GM23338 (cell line): ENCODE measurements around the gene MAP3K15. TPM values are rescaled to one million over a fixed set of nuclear protein-coding genes. Genes with fewer than 3 reads are reported as not detected.

ENCODE experiments used
- ATAC-seq: fragments of 200-7000 bp; cut with Tn5 transposase; 3 replicates; pipeline ENCODE4 v1.9.1; 2020
- DNase-seq: peaks from one replicate; pipeline ENCODE4 v3.0.0-alpha.2; 2015; ENCODE audit warnings: low spot score
- H2AFZ ChIP-seq: fragments of 200-600 bp; sonication (generic); 2 replicates; pipeline ENCODE4 v1.8.0; 2016; ENCODE audit warnings: antibody characterized with exemption, mild to moderate bottlenecking, moderate library complexity
- H3F3A ChIP-seq: fragments of 200-600 bp; sonication (generic); replicated peaks from 2 replicates; pipeline ENCODE4 v1.8.0; 2017; ENCODE audit warnings: antibody characterized with exemption, mixed run types, low read depth
- H3K27ac ChIP-seq: fragments of 200-600 bp; sonication (generic); 2 replicates; pipeline ENCODE4 v1.6.1; 2016; ENCODE audit warnings: low read depth
- H3K27me3 ChIP-seq: fragments of 200-600 bp; sonication (generic); 2 replicates; pipeline ENCODE4 v1.8.0; 2016; ENCODE audit warnings: mild to moderate bottlenecking, mixed run types, moderate library complexity; ENCODE audit not compliant: insufficient read depth
- H3K36me3 ChIP-seq: fragments of 200-600 bp; sonication (generic); 2 replicates; pipeline ENCODE4 v1.8.0; 2016; ENCODE audit warnings: mild to moderate bottlenecking; ENCODE audit not compliant: insufficient read depth
- H3K4me1 ChIP-seq: fragments of 200-600 bp; sonication (generic); 2 replicates; pipeline ENCODE4 v1.8.0; 2016; ENCODE audit warnings: mild to moderate bottlenecking, moderate library complexity; ENCODE audit not compliant: insufficient read depth
- H3K4me2 ChIP-seq: fragments of 200-600 bp; sonication (generic); 2 replicates; pipeline ENCODE4 v1.7.1; 2017; ENCODE audit warnings: mixed run types
- H3K4me3 ChIP-seq: fragments of 200-600 bp; sonication (generic); 2 replicates; pipeline ENCODE4 v1.6.1; 2016; ENCODE audit warnings: mixed run types
- H3K79me2 ChIP-seq: fragments of 200-600 bp; sonication (generic); replicated peaks from 2 replicates; pipeline ENCODE4 v1.8.0; 2017; ENCODE audit warnings: mild to moderate bottlenecking; ENCODE audit not compliant: insufficient read depth
- H3K9me2 ChIP-seq: fragments of 200-600 bp; sonication (generic); 2 replicates; pipeline ENCODE4 v1.8.0; 2017; ENCODE audit not compliant: insufficient read depth
- H4K20me1 ChIP-seq: fragments of 200-600 bp; sonication (generic); replicated peaks from 2 replicates; pipeline ENCODE4 v1.8.0; 2017; ENCODE audit warnings: mild to moderate bottlenecking; ENCODE audit not compliant: insufficient read depth
- H3K27ac Mint-ChIP-seq: 2 replicates; pipeline ENCODE4 v1.8.0; 2020; ENCODE audit warnings: inconsistent platforms, mild to moderate bottlenecking, moderate library complexity, mixed read lengths
- H3K27me3 Mint-ChIP-seq: 3 replicates; pipeline ENCODE4 v1.8.0; 2022; ENCODE audit warnings: low read depth, mild to moderate bottlenecking, moderate library complexity, mixed read lengths, inconsistent platforms; ENCODE audit not compliant: insufficient read depth, poor library complexity
- H3K36me3 Mint-ChIP-seq: 3 replicates; pipeline ENCODE4 v1.8.0; 2021; ENCODE audit warnings: low read depth, mild to moderate bottlenecking, inconsistent platforms, moderate library complexity, mixed read lengths
- H3K4me1 Mint-ChIP-seq: 3 replicates; pipeline ENCODE4 v1.8.0; 2020; ENCODE audit warnings: mild to moderate bottlenecking, inconsistent platforms, mixed read lengths
- H3K4me3 Mint-ChIP-seq: 3 replicates; pipeline ENCODE4 v1.8.0; 2021; ENCODE audit warnings: moderate library complexity, mild to moderate bottlenecking, inconsistent platforms, mixed read lengths
- H3K9me3 Mint-ChIP-seq: 3 replicates; pipeline ENCODE4 v1.8.0; 2020; ENCODE audit warnings: moderate library complexity, mild to moderate bottlenecking, inconsistent platforms, mixed read lengths
- CREB1 ChIP-seq: fragments of 250-450 bp; sonication (Bioruptor Pico); IDR thresholded peaks from 2 replicates; pipeline ENCODE4 v1.5.0; 2020; ENCODE audit warnings: low read depth, mild to moderate bottlenecking, moderate library complexity
- EZH2 ChIP-seq: fragments of 200-600 bp; sonication (generic); IDR thresholded peaks from one replicate; pipeline ENCODE4 v1.8.0; 2017; ENCODE audit warnings: antibody characterized with exemption, mild to moderate bottlenecking, low read depth; ENCODE audit not compliant: unreplicated experiment
- NANOG ChIP-seq: IDR thresholded peaks from 2 replicates; pipeline ENCODE4 v1.6.1; 2016; ENCODE audit warnings: antibody characterized with exemption, borderline replicate concordance
- POLR2AphosphoS5 ChIP-seq: IDR thresholded peaks from 2 replicates; pipeline ENCODE4 v1.6.1; 2016; ENCODE audit warnings: antibody characterized with exemption, low read depth
- STAT1 ChIP-seq: IDR thresholded peaks from one replicate; pipeline ENCODE4 v1.6.1; 2016; ENCODE audit warnings: antibody characterized with exemption; ENCODE audit not compliant: unreplicated experiment
- ZNF114 ChIP-seq: fragments of 250-450 bp; sonication (Bioruptor Pico); IDR thresholded peaks from 2 replicates; pipeline ENCODE4 v1.5.0; 2020; ENCODE audit warnings: mild to moderate bottlenecking, moderate library complexity
- ZNF331 ChIP-seq: fragments of 250-450 bp; sonication (Bioruptor Pico); IDR thresholded peaks from 2 replicates; pipeline ENCODE4 v1.5.0; 2020; ENCODE audit warnings: low read depth, mild to moderate bottlenecking, moderate library complexity
- ZNF462 ChIP-seq: fragments of 250-450 bp; sonication (Bioruptor Pico); IDR thresholded peaks from 2 replicates; pipeline ENCODE4 v1.5.0; 2020; ENCODE audit warnings: mild to moderate bottlenecking, moderate library complexity
- polyA plus RNA-seq: library from polyadenylated mRNA; unstranded; fragments of >200 nt; fragmentation: Nextera tagmentation; extraction: Ambion mirVana; gene quantifications from 2 replicates; pipeline ENCODE4 v1.2.1, GENCODE V29; 2016
- total RNA-seq: library from RNA; depleted of rRNA; stranded (reverse); fragments of >200 nt; shearing (Covaris generic); gene quantifications from 2 replicates; pipeline ENCODE4 v1.2.3, GENCODE V29; 2014
- TF ChIP-seq, protein P1 (sequence below): IDR thresholded peaks from one replicate; pipeline ENCODE4 v1.6.1; 2018; ENCODE audit warnings: antibody characterized with exemption; ENCODE audit not compliant: unreplicated experiment

The MAP3K15 gene
- total and polyA plus RNA-seq, 2 experiments from 2014 or later = 0.40 to 3.1 TPM

DNA sequence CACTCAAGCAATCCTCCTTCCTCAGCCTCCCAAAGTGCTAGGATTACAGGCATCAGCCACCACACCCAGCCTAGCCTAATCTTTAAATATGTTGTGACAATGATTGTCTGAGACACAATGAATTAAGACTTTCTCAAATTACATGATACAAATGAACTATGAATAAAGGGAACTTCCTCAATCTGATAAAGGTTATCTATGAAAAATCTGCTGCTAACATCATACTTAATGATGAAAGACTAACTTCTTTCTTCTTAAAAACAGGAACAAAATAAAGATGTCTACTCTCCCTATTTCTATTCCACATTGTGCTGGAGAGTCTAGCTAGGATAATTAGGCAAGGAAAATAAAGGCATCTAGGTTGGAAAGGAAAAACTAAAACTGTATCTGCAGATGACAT, 111.6 kb downstream of the MAP3K15 start (continued):
- no peak for TF ChIP-seq ZNF114 (CRISPR knock-in tag)
- no peak for TF ChIP-seq ZNF462
- TF ChIP-seq STAT1 = no peak
- TF ChIP-seq CREB1 (CRISPR knock-in tag) = no peak
- TF ChIP-seq ZNF331 (CRISPR knock-in tag) = no peak
- TF ChIP-seq EZH2 = no peak

- ATAC-seq = no peak
- TF ChIP-seq NANOG (no peak), STAT1 (no peak), EZH2 (no peak), POLR2AphosphoS5 (no peak), ZNF331 (CRISPR knock-in tag) (no peak)
- TF ChIP-seq, protein P1, sequence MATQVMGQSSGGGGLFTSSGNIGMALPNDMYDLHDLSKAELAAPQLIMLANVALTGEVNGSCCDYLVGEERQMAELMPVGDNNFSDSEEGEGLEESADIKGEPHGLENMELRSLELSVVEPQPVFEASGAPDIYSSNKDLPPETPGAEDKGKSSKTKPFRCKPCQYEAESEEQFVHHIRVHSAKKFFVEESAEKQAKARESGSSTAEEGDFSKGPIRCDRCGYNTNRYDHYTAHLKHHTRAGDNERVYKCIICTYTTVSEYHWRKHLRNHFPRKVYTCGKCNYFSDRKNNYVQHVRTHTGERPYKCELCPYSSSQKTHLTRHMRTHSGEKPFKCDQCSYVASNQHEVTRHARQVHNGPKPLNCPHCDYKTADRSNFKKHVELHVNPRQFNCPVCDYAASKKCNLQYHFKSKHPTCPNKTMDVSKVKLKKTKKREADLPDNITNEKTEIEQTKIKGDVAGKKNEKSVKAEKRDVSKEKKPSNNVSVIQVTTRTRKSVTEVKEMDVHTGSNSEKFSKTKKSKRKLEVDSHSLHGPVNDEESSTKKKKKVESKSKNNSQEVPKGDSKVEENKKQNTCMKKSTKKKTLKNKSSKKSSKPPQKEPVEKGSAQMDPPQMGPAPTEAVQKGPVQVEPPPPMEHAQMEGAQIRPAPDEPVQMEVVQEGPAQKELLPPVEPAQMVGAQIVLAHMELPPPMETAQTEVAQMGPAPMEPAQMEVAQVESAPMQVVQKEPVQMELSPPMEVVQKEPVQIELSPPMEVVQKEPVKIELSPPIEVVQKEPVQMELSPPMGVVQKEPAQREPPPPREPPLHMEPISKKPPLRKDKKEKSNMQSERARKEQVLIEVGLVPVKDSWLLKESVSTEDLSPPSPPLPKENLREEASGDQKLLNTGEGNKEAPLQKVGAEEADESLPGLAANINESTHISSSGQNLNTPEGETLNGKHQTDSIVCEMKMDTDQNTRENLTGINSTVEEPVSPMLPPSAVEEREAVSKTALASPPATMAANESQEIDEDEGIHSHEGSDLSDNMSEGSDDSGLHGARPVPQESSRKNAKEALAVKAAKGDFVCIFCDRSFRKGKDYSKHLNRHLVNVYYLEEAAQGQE = no peak
Measured at GRCh38 chrX:19392703-19393102, 122.6 kb downstream of the MAP3K15 start.

More at GRCh38 chrX:19392703-19393102, 122.6 kb downstream of the MAP3K15 start:
- no peaks in the 10 kb centered on the region for H3K36me3 Mint-ChIP-seq
- Histone ChIP-seq H2AFZ (no peak overlapping the region), H3K9me2 (no peaks in the 10 kb centered on the region), H3K4me3 (no peak overlapping the region), H3K36me3 (no peaks in the 10 kb centered on the region), H3K4me2 (no peak overlapping the region), H3K4me1 (no peaks in the 10 kb centered on the region), H3K79me2 (no peaks in the 10 kb centered on the region), H3K27ac (no peak overlapping the region), H3F3A (no peaks in the 10 kb centered on the region), H3K27me3 (no peaks in the 10 kb centered on the region), H4K20me1 (no peaks in the 10 kb centered on the region)
- no peak for DNase-seq
- H3K9me3 Mint-ChIP-seq = no peaks in the 10 kb centered on the region
- no peaks in the 10 kb centered on the region for H3K27me3 Mint-ChIP-seq
- H3K4me3 Mint-ChIP-seq = no peak overlapping the region
- no peak overlapping the region for H3K27ac Mint-ChIP-seq
- H3K4me1 Mint-ChIP-seq = no peaks in the 10 kb centered on the region; the same call in 2 of the 3 replicates
